ACC112 (cell line): ENCODE results near the gene PTPRG.

Experiments used
- H2AFZ ChIP-seq: fragments of 200-600 bp; sonication (generic); one replicate; pipeline ENCODE4 v1.6.0; 2017; ENCODE audit warnings: antibody characterized with exemption, low read length; ENCODE audit not compliant: unreplicated experiment
- H3K27ac ChIP-seq: fragments of 200-600 bp; sonication (generic); 2 replicates; pipeline ENCODE4 v1.5.1; 2014; ENCODE audit warnings: low read depth, mild to moderate bottlenecking, antibody characterized with exemption, low read length, moderate library complexity
- H3K27me3 ChIP-seq: fragments of 200-600 bp; sonication (generic); 2 replicates; pipeline ENCODE4 v1.6.1; 2014; ENCODE audit warnings: mild to moderate bottlenecking, antibody characterized with exemption, low read length, moderate library complexity, mixed read lengths; ENCODE audit not compliant: insufficient read depth
- H3K36me3 ChIP-seq: fragments of 200-600 bp; sonication (generic); 2 replicates; pipeline ENCODE4 v1.6.1; 2016; ENCODE audit warnings: mild to moderate bottlenecking, antibody characterized with exemption, low read length, moderate library complexity, mixed read lengths; ENCODE audit not compliant: insufficient read depth
- H3K4me1 ChIP-seq: fragments of 200-600 bp; sonication (generic); one replicate; pipeline ENCODE4 v1.6.1; 2016; ENCODE audit warnings: low read length, mixed read lengths; ENCODE audit not compliant: insufficient read depth, unreplicated experiment, control insufficient read depth
- H3K4me3 ChIP-seq: fragments of 200-600 bp; sonication (generic); 2 replicates; pipeline ENCODE4 v1.5.1; 2014; ENCODE audit warnings: mild to moderate bottlenecking, low read depth, low read length
- H3K79me2 ChIP-seq: fragments of 200-600 bp; sonication (generic); one replicate; pipeline ENCODE4 v1.6.0; 2016; ENCODE audit warnings: low read length; ENCODE audit not compliant: control insufficient read depth, unreplicated experiment, insufficient read depth

The PTPRG gene

DNA sequence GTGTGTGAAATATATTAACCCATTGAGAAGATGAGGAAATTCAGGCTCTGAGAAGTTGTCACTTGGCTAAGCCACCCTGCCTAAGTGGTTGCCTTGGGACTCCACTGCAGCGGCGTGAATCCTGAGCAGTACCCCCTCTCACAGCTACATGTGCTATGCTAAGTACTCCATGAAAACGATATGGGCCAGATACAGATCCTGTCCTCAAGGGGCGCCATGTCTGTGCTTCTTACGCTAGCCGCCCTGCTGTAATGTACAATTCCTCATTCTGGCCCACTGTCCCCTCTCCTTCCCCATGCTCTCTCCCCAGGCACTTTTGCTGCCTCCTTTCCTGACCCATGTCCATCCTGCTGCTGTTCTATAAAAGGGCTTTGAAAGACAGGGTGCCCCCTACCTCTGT, 671.7 kb downstream of the PTPRG start:
- no peak overlapping the region for H3K27ac ChIP-seq

GRCh38 chr3:62236016-62236415, 674.6 kb downstream of the PTPRG start:
- no peak overlapping the region for H3K27ac ChIP-seq
- H3K79me2 ChIP-seq: no peaks in the 10 kb centered on the region
- H3K27me3 ChIP-seq: no peaks in the 10 kb centered on the region
- no peak overlapping the region for H2AFZ ChIP-seq
- no peaks in the 10 kb centered on the region for H3K4me1 ChIP-seq
- no peak overlapping the region for H3K4me3 ChIP-seq
- no peaks in the 10 kb centered on the region for H3K36me3 ChIP-seq

More for the DNA sequence above, 671.7 kb downstream of the PTPRG start:
- Histone ChIP-seq H3K4me1 (no peaks in the 10 kb centered on the region), H3K4me3 (no peak overlapping the region), H2AFZ (no peak overlapping the region), H3K79me2 (no peaks in the 10 kb centered on the region), H3K27me3 (no peaks in the 10 kb centered on the region), H3K36me3 (no peaks in the 10 kb centered on the region)

DNA sequence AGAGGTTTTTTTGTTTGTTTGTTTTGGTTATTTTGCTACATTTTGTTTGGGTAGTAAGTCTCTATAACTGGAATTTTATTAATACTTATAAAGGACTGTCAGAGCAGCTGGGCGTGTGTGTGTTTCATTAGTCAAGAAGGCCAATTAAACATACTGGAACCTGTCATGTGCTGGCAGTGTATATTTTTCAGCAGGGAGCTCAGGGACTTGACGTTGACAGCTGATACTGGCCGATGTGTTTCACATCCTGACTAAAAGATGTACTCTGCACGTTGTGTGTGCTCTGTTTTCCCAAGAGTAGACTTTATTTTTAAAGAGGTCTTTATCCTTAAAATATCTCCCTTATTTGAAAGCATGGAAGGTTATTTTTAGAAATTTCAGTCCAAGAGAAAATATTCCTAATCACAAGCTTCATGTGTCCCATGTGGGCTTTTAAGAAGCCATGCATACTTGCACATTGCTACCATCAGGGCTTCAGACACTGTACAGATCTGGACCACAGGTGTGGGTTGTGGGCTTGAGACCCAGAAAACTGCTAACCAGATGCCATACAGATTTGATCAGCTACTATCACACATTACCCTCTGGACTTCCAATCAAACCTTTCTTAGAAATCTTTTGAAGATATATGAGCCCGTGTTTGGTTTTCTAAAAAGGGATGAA, 676.0 kb downstream of the PTPRG start:
- H3K4me3 ChIP-seq: no peak overlapping the region

GRCh38 chr3:62238003-62238402, 676.6 kb downstream of the PTPRG start:
- Histone ChIP-seq H3K36me3 (no peaks in the 10 kb centered on the region), H3K79me2 (no peaks in the 10 kb centered on the region), H3K27me3 (no peaks in the 10 kb centered on the region), H2AFZ (no peak overlapping the region), H3K4me1 (no peaks in the 10 kb centered on the region), H3K4me3 (no peak overlapping the region), H3K27ac (no peak overlapping the region)

More for the DNA sequence above, 676.0 kb downstream of the PTPRG start:
- no peaks in the 10 kb centered on the region for H3K36me3 ChIP-seq
- no peaks in the 10 kb centered on the region for H3K79me2 ChIP-seq
- H2AFZ ChIP-seq: no peak overlapping the region
- H3K4me1 ChIP-seq: no peaks in the 10 kb centered on the region
- no peaks in the 10 kb centered on the region for H3K27me3 ChIP-seq
- no peak overlapping the region for H3K27ac ChIP-seq

DNA sequence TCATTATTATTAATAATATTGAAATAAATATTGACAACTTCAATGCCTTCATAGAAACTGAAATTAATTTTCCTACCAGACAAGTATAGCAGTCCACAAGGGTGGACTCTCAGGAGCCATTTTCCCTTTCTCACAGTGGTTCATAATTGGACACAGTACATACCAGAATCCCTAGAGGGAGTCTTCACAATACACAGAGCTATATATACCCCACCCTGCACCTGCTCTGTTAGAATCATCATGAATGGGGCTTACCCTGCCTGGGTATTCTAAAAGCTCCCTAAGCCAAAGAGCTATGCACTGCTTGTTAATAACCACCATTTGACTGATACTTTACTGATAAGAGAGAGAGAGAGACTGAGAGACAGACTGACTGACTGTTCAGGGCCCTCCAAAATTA, 677.1 kb downstream of the PTPRG start:
- Histone ChIP-seq H3K36me3 (no peaks in the 10 kb centered on the region), H3K27ac (no peak overlapping the region), H3K79me2 (no peaks in the 10 kb centered on the region), H2AFZ (no peak overlapping the region), H3K27me3 (no peaks in the 10 kb centered on the region), H3K4me3 (no peak overlapping the region), H3K4me1 (no peaks in the 10 kb centered on the region)

GRCh38 chr3:62241279-62241678, 679.9 kb downstream of the PTPRG start:
- H3K79me2 ChIP-seq: no peaks in the 10 kb centered on the region
- H3K36me3 ChIP-seq: no peaks in the 10 kb centered on the region
- no peak overlapping the region for H3K4me3 ChIP-seq
- no peaks in the 10 kb centered on the region for H3K27me3 ChIP-seq
- H3K27ac ChIP-seq: no peak overlapping the region
- no peaks in the 10 kb centered on the region for H3K4me1 ChIP-seq
- H2AFZ ChIP-seq: no peak overlapping the region

GRCh38 chr3:62242831-62243509, 681.6 kb downstream of the PTPRG start:
- H3K79me2 ChIP-seq: no peaks in the 10 kb centered on the region
- H3K27ac ChIP-seq: no peak overlapping the region
- no peak overlapping the region for H3K4me3 ChIP-seq
- no peak overlapping the region for H2AFZ ChIP-seq
- no peaks in the 10 kb centered on the region for H3K36me3 ChIP-seq
- H3K27me3 ChIP-seq: no peaks in the 10 kb centered on the region
- H3K4me1 ChIP-seq: no peaks in the 10 kb centered on the region

DNA sequence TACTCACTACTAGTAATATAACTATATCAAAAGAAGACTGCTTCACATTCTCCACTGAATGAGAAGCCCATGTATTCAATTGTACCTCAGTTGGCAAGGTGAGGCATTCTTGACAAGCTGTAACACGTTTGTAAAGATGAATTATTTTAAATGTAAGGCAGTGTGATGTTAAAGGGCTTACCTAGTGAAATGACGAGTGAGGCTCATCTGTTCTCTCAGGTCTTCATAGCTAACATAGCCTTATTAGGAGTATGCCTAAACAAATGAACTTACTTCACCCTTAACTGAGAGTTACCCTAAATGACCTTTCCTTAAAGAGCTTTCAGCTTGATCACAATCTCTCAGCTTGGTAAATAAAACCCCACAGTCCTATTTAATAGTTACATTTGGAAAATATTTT, 684.7 kb downstream of the PTPRG start:
- H2AFZ ChIP-seq: no peak overlapping the region
- no peaks in the 10 kb centered on the region for H3K4me1 ChIP-seq
- no peaks in the 10 kb centered on the region for H3K79me2 ChIP-seq
- H3K4me3 ChIP-seq: no peak overlapping the region
- no peak overlapping the region for H3K27ac ChIP-seq
- H3K36me3 ChIP-seq: no peaks in the 10 kb centered on the region
- no peaks in the 10 kb centered on the region for H3K27me3 ChIP-seq

DNA sequence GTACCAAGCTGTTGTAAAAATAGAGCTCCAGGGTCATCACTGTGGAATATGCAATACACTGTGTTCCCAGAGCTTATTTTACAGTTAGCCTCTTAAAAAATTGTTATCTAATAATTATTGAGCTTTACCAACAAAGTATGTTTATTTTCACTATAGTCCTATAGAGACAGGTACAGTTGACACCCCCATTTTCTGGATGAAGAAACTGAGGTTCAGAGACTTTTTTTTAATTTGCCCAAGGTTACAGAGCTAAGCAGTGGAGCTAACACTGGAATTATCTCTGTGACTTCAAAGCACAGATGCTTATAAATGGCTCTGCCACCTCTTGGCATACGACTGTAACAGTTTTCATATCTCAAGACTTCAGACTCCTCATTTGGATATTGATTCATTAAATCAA, 685.6 kb downstream of the PTPRG start:
- Histone ChIP-seq H3K4me3 (no peak overlapping the region), H3K27ac (no peak overlapping the region), H3K79me2 (no peaks in the 10 kb centered on the region), H3K4me1 (no peaks in the 10 kb centered on the region), H3K36me3 (no peaks in the 10 kb centered on the region), H2AFZ (no peak overlapping the region), H3K27me3 (no peaks in the 10 kb centered on the region)

DNA sequence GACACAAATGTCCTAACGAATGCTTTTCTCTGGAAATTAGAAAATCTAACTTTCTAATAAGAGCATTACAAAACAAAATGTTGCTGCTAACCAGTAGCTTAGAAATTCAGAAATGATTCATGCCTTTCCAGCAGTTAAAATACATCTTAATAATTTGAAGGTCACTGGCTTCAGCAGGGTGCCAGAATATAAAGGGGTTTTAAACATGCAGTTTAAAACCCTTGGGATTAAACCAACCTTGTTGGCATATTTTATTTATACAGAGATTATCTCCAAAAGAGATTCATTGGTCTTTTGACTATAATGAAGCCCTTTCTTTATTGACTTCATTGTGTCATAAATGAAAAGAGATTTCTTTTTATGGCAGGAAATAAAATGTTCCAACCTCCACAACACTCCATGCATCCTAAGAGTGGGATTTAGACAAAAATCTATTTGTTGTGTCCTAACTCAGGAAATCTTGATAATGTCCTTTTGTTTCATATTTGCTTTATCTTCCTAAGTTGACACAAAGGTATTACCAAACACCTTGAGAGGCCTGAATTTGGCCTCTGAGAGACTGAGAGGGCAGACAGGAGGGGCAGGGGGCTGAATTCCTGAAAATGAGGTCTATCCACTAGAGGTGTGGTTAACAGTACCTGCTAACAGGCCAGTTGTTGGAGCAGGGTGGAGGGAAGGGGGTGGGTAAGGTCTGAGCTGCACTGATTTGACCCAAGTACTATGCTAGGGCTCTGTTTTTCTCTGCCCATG, 687.5 kb downstream of the PTPRG start:
- Histone ChIP-seq H3K27me3 (no peaks in the 10 kb centered on the region), H3K79me2 (no peaks in the 10 kb centered on the region), H3K4me3 (no peak overlapping the region), H2AFZ (no peak overlapping the region), H3K36me3 (no peaks in the 10 kb centered on the region), H3K27ac (no peak overlapping the region), H3K4me1 (no peaks in the 10 kb centered on the region)

DNA sequence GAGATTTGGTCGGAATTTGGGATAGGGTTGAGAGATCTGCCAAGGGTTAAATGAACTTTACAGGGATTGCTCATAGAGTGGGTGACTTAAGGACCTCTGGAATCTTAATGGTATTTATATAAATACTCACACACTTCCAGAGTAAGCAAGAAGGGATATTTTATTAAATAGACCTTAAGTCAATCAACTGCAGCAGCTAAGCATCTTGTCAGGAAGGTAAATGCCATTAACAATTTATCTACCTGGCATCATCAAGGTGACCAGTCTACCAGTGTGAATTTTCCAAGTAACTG, 688.1 kb downstream of the PTPRG start:
- H3K27me3 ChIP-seq: no peaks in the 10 kb centered on the region
- no peaks in the 10 kb centered on the region for H3K79me2 ChIP-seq
- no peaks in the 10 kb centered on the region for H3K36me3 ChIP-seq
- no peak overlapping the region for H3K4me3 ChIP-seq
- no peak overlapping the region for H3K27ac ChIP-seq
- H3K4me1 ChIP-seq: no peaks in the 10 kb centered on the region
- no peak overlapping the region for H2AFZ ChIP-seq
